IPS-15b (cell line): Measurements from ENCODE around the gene MED29.
"Not testable (repeated sequence)": the region's sequence is repeated elsewhere in the genome, so short reads cannot be mapped to it uniquely, and the experiment has no call there.

Source experiments
- H3K27me3 ChIP-seq: one replicate; pipeline ENCODE4 v1.6.1; 2013; ENCODE audit warnings: low read length; ENCODE audit not compliant: control insufficient read depth, insufficient read depth
- H3K36me3 ChIP-seq: one replicate; pipeline ENCODE4 v1.6.1; 2013; ENCODE audit warnings: low read length; ENCODE audit not compliant: control insufficient read depth, insufficient read depth
- H3K4me1 ChIP-seq: one replicate; pipeline ENCODE4 v1.6.1; 2013; ENCODE audit warnings: mild to moderate bottlenecking, low read length; ENCODE audit not compliant: control insufficient read depth, insufficient read depth
- H3K4me3 ChIP-seq: one replicate; pipeline ENCODE4 v1.5.1; 2013; ENCODE audit warnings: low read depth, low read length
- H3K9ac ChIP-seq: one replicate; pipeline ENCODE4 v1.6.1; 2013; ENCODE audit warnings: low read depth, mild to moderate bottlenecking, low read length
- H3K9me3 ChIP-seq: one replicate; pipeline ENCODE4 v1.6.1; 2013; ENCODE audit warnings: mild to moderate bottlenecking, low read length; ENCODE audit not compliant: control insufficient read depth, insufficient read depth

MED29 gene

DNA sequence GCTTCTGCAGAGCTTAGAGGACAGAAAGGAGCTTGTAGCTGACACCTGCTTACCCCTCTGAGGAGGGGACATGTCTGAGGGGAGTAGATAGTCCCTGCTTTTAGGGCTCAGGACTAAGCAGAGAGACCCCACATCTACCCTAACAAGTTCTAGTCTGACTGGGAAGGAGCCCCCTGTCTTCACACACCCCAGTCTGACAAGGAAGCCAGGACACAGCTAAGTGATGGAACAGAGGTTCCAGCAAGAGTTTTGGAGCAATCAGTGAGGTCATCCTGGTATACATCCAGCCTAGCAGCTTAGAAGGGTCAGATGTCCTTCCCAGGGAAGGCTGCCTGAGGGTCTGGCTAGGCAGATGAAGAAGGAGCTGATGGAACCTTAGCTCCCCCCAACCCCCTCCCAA lies 15.2 kb upstream of the MED29 start:
- H3K9me3 ChIP-seq: no peaks in the 10 kb centered on the region
- H3K27me3 ChIP-seq: no peaks in the 10 kb centered on the region
- no peaks in the 10 kb centered on the region for H3K4me1 ChIP-seq
- no peak overlapping the region for H3K4me3 ChIP-seq
- peaks cover 58% of the 10 kb centered on the region for H3K36me3 ChIP-seq
- H3K9ac ChIP-seq: no peak overlapping the region

GRCh38 chr19:39377373-39378362 lies 13.5 kb upstream of the MED29 start:
- peaks cover 72% of the 10 kb centered on the region for H3K36me3 ChIP-seq

GRCh38 chr19:39379366-39379765 lies 11.8 kb upstream of the MED29 start:
- not testable (repeated sequence) for H3K4me3 ChIP-seq, H3K27me3 ChIP-seq, H3K9me3 ChIP-seq, H3K4me1 ChIP-seq, H3K9ac ChIP-seq
- peaks cover 70% of the 10 kb centered on the region for H3K36me3 ChIP-seq

More at GRCh38 chr19:39377373-39378362, 13.5 kb upstream of the MED29 start:
- H3K27me3 ChIP-seq: no peaks in the 10 kb centered on the region
- H3K4me3 ChIP-seq: no peak overlapping the region
- H3K4me1 ChIP-seq: no peaks in the 10 kb centered on the region
- no peak overlapping the region for H3K9ac ChIP-seq
- no peaks in the 10 kb centered on the region for H3K9me3 ChIP-seq

- no peaks in the 10 kb centered on the region for H3K4me1 ChIP-seq
- no peak overlapping the region for H3K9ac ChIP-seq
- H3K4me3 ChIP-seq: no peak overlapping the region
- H3K27me3 ChIP-seq: no peaks in the 10 kb centered on the region
- H3K36me3 ChIP-seq: peaks cover 69% of the 10 kb centered on the region
- no peaks in the 10 kb centered on the region for H3K9me3 ChIP-seq
Measured at GRCh38 chr19:39379865-39380396, 11.2 kb upstream of the MED29 start.

DNA sequence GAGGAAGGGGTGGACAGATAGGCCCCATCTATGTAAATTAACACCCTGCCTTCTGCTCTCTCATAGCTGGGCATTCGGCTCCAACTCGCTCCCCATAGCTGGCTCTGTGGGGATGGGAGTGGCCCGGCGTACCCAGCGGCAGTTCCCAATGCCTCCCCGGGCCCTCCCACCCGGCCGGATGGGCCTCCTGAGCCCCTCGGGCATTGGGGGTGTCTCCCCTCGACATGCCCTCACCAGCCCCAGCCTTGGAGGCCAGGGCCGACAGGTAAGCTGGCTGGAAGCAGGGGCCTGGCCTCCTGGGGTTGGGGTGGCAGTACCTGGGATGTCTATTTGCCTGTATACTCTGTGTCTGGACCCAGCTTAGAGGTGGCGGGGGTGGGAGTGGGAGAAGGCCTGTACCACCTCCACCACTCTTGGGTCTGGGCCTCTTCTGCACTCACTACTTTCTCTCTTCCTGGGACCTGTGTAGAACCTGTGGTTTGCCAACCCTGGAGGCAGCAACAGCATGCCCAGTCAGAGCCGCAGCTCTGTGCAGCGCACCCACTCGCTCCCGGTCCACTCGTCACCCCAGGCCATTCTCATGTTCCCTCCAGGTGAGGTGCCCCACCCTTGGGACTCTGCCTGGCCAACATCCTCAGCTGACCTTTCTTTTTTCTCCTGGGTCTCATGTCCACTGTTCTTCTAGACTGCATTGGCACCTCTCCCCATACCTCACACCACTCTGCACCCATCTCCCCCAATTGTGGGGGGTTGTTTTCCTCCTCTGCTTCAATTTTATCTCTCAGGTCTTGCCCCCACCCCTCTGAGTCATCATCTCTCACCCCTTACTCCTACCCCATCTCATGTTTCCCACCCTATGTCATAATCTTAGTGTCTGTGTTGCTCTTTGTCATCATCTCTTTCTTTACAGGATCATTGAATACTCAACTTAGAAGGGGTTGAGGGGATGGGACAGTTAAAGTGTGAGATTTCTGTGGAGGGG lies 10.4 kb upstream of the MED29 start:
- Histone ChIP-seq H3K36me3 (peaks cover 63% of the 10 kb centered on the region), H3K27me3 (no peaks in the 10 kb centered on the region), H3K4me1 (no peaks in the 10 kb centered on the region), H3K4me3 (no peak overlapping the region), H3K9ac (no peak overlapping the region), H3K9me3 (no peaks in the 10 kb centered on the region)

DNA sequence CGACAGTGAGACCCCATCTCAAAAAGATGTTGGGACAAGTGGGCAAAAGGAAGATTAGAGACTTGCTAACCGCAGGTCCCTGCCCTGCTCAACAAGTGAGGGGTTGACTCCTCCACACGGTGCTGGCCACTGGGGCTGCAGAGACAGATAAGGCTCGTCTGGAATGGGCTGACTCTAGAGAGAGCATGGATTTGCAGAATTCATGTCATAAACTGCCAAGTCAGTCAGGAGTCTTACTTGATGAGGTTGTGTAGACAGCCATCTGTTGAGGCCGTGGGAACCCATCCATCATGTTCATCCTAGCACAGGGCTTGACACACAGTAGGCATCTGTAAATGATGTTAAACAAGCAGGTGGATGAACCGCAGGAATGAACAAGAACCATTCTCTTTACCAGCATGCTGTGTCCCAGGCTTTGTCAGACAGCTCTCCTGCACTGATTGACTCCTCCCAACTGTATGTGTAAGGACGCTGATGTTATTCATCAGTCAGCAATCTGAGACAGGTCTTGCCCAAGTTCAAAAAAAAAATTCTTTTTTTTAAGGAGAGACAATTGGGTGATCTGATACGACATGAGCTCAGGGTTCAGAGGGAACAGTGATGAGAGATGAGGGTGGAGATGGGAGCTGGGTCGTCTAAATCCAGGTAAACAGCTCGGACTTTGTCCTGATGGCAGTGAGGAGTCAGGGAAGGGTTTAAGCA lies 9.1 kb upstream of the MED29 start:
- Histone ChIP-seq H3K9ac (no peak overlapping the region), H3K4me3 (no peak overlapping the region), H3K4me1 (no peaks in the 10 kb centered on the region), H3K36me3 (peaks cover 60% of the 10 kb centered on the region), H3K27me3 (no peaks in the 10 kb centered on the region), H3K9me3 (no peaks in the 10 kb centered on the region)

GRCh38 chr19:39382991-39383828 lies 8.0 kb upstream of the MED29 start:
- no peaks in the 10 kb centered on the region for H3K9me3 ChIP-seq
- no peaks in the 10 kb centered on the region for H3K4me1 ChIP-seq
- peaks cover 52% of the 10 kb centered on the region for H3K36me3 ChIP-seq
- no peak overlapping the region for H3K4me3 ChIP-seq
- no peaks in the 10 kb centered on the region for H3K27me3 ChIP-seq
- no peak overlapping the region for H3K9ac ChIP-seq

DNA sequence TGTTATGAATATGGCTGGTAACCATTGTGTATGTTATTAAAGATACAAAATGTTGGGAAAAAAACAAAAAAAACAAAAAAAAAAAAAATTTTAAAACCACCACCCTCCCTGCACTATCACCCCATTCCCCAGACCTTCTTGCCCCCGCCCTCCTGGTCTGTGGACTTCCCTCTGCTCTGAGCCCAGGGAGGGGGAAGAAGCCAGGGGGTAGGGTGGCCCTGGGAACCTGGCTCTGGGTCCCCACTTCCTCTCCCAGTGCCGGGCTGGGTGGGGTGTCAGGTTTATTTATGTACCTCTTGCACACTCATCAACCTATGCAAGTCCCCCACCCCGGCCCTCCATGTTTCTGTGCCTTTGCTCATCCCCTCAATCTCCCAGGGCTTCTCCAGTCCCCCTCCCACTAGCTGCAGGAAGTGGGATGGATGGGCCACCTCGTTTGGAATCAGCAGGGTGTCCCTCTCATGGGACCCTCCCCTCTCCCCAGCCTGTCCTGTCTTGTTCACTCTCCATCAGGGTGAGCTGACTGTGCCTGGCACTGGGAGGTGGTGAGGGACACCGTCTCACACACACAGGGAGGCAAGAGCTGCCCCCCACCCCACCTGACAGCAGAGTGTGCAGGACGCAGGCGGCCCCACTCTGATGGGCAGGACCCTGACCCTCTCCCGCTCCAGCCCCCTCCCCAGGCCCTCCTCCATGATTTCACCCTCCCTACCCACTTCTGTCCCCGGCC lies 6.2 kb upstream of the MED29 start:
- Histone ChIP-seq H3K9me3 (no peaks in the 10 kb centered on the region), H3K4me3 (no peak overlapping the region), H3K27me3 (no peaks in the 10 kb centered on the region), H3K36me3 (peaks cover 52% of the 10 kb centered on the region), H3K9ac (no peak overlapping the region), H3K4me1 (peaks cover 2% of the 10 kb centered on the region)

DNA sequence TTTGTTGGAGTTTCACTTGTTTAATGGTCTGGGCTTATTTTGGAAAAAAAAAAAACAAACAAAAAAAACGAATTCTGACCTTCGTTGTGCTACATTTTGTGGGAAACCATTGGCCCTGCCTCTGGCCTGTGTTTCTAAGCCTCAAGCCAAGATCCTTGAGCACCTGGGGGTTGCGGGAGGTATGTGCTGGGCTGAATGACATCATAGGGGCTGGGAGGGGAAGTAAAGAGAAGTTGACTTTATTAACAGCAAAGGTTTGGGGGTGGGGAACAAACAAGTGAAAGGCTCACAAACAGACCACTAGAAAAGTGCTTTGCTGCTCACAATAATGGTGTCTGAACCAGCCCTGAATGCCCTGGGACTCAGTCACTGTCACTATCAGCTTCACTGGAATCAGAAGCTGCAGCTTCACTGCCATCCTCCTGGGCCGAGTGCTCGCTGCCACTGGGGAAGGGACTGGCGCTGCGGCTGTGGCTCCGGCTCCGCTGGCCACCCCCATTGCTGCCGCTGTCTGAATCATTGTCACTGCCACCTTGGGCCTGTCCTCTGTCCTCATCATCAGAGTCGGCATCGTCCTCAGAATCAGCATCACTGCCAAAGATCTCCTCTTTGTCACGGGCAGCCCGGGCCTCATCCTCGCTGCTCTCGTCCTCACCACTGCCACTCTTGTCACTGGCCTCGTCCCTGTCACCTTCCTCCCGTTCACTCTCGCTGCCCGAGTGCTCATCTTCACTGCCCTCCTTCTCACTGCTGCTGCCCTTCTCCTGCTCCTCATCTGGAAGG lies 5.4 kb upstream of the MED29 start:
- H3K9me3 ChIP-seq: no peaks in the 10 kb centered on the region
- no peaks in the 10 kb centered on the region for H3K27me3 ChIP-seq
- peaks cover 43% of the 10 kb centered on the region for H3K36me3 ChIP-seq
- H3K9ac ChIP-seq: no peak overlapping the region
- H3K4me3 ChIP-seq: no peak overlapping the region
- H3K4me1 ChIP-seq: peaks cover 2% of the 10 kb centered on the region
